GM23338 (cell line): ENCODE measurements around the gene FGFBP1. TPM values are rescaled to one million over a fixed set of nuclear protein-coding genes. Genes with fewer than 3 reads are reported as not detected.

Source experiments
- ATAC-seq: fragments of 200-7000 bp; cut with Tn5 transposase; 3 replicates; pipeline ENCODE4 v1.9.1; 2020
- DNase-seq: peaks from one replicate; pipeline ENCODE4 v3.0.0-alpha.2; 2015; ENCODE audit warnings: low spot score
- H2AFZ ChIP-seq: fragments of 200-600 bp; sonication (generic); 2 replicates; pipeline ENCODE4 v1.8.0; 2016; ENCODE audit warnings: antibody characterized with exemption, mild to moderate bottlenecking, moderate library complexity
- H3F3A ChIP-seq: fragments of 200-600 bp; sonication (generic); replicated peaks from 2 replicates; pipeline ENCODE4 v1.8.0; 2017; ENCODE audit warnings: antibody characterized with exemption, mixed run types, low read depth
- H3K27ac ChIP-seq: fragments of 200-600 bp; sonication (generic); 2 replicates; pipeline ENCODE4 v1.6.1; 2016; ENCODE audit warnings: low read depth
- H3K27me3 ChIP-seq: fragments of 200-600 bp; sonication (generic); 2 replicates; pipeline ENCODE4 v1.8.0; 2016; ENCODE audit warnings: mild to moderate bottlenecking, mixed run types, moderate library complexity; ENCODE audit not compliant: insufficient read depth
- H3K36me3 ChIP-seq: fragments of 200-600 bp; sonication (generic); 2 replicates; pipeline ENCODE4 v1.8.0; 2016; ENCODE audit warnings: mild to moderate bottlenecking; ENCODE audit not compliant: insufficient read depth
- H3K4me1 ChIP-seq: fragments of 200-600 bp; sonication (generic); 2 replicates; pipeline ENCODE4 v1.8.0; 2016; ENCODE audit warnings: mild to moderate bottlenecking, moderate library complexity; ENCODE audit not compliant: insufficient read depth
- H3K4me2 ChIP-seq: fragments of 200-600 bp; sonication (generic); 2 replicates; pipeline ENCODE4 v1.7.1; 2017; ENCODE audit warnings: mixed run types
- H3K4me3 ChIP-seq: fragments of 200-600 bp; sonication (generic); 2 replicates; pipeline ENCODE4 v1.6.1; 2016; ENCODE audit warnings: mixed run types
- H3K79me2 ChIP-seq: fragments of 200-600 bp; sonication (generic); replicated peaks from 2 replicates; pipeline ENCODE4 v1.8.0; 2017; ENCODE audit warnings: mild to moderate bottlenecking; ENCODE audit not compliant: insufficient read depth
- H3K9me2 ChIP-seq: fragments of 200-600 bp; sonication (generic); 2 replicates; pipeline ENCODE4 v1.8.0; 2017; ENCODE audit not compliant: insufficient read depth
- H4K20me1 ChIP-seq: fragments of 200-600 bp; sonication (generic); replicated peaks from 2 replicates; pipeline ENCODE4 v1.8.0; 2017; ENCODE audit warnings: mild to moderate bottlenecking; ENCODE audit not compliant: insufficient read depth
- H3K27ac Mint-ChIP-seq: 2 replicates; pipeline ENCODE4 v1.8.0; 2020; ENCODE audit warnings: inconsistent platforms, mild to moderate bottlenecking, moderate library complexity, mixed read lengths
- H3K27me3 Mint-ChIP-seq: 3 replicates; pipeline ENCODE4 v1.8.0; 2022; ENCODE audit warnings: low read depth, mild to moderate bottlenecking, moderate library complexity, mixed read lengths, inconsistent platforms; ENCODE audit not compliant: insufficient read depth, poor library complexity
- H3K36me3 Mint-ChIP-seq: 3 replicates; pipeline ENCODE4 v1.8.0; 2021; ENCODE audit warnings: low read depth, mild to moderate bottlenecking, inconsistent platforms, moderate library complexity, mixed read lengths
- H3K4me1 Mint-ChIP-seq: 3 replicates; pipeline ENCODE4 v1.8.0; 2020; ENCODE audit warnings: mild to moderate bottlenecking, inconsistent platforms, mixed read lengths
- H3K4me3 Mint-ChIP-seq: 3 replicates; pipeline ENCODE4 v1.8.0; 2021; ENCODE audit warnings: moderate library complexity, mild to moderate bottlenecking, inconsistent platforms, mixed read lengths
- H3K9me3 Mint-ChIP-seq: 3 replicates; pipeline ENCODE4 v1.8.0; 2020; ENCODE audit warnings: moderate library complexity, mild to moderate bottlenecking, inconsistent platforms, mixed read lengths
- EZH2 ChIP-seq: fragments of 200-600 bp; sonication (generic); IDR thresholded peaks from one replicate; pipeline ENCODE4 v1.8.0; 2017; ENCODE audit warnings: antibody characterized with exemption, mild to moderate bottlenecking, low read depth; ENCODE audit not compliant: unreplicated experiment
- JUNB ChIP-seq: IDR thresholded peaks from one replicate; pipeline ENCODE4 v1.6.1; 2016; ENCODE audit warnings: antibody characterized with exemption; ENCODE audit not compliant: unreplicated experiment
- POLR2AphosphoS5 ChIP-seq: IDR thresholded peaks from 2 replicates; pipeline ENCODE4 v1.6.1; 2016; ENCODE audit warnings: antibody characterized with exemption, low read depth
- REST ChIP-seq: IDR thresholded peaks from one replicate; pipeline ENCODE4 v1.6.1; 2018; ENCODE audit warnings: antibody characterized with exemption; ENCODE audit not compliant: unreplicated experiment
- STAT1 ChIP-seq: IDR thresholded peaks from one replicate; pipeline ENCODE4 v1.6.1; 2016; ENCODE audit warnings: antibody characterized with exemption; ENCODE audit not compliant: unreplicated experiment
- ZNF114 ChIP-seq: fragments of 250-450 bp; sonication (Bioruptor Pico); IDR thresholded peaks from 2 replicates; pipeline ENCODE4 v1.5.0; 2020; ENCODE audit warnings: mild to moderate bottlenecking, moderate library complexity
- ZNF462 ChIP-seq: fragments of 250-450 bp; sonication (Bioruptor Pico); IDR thresholded peaks from 2 replicates; pipeline ENCODE4 v1.5.0; 2020; ENCODE audit warnings: mild to moderate bottlenecking, moderate library complexity
- polyA plus RNA-seq: library from polyadenylated mRNA; unstranded; fragments of >200 nt; fragmentation: Nextera tagmentation; extraction: Ambion mirVana; gene quantifications from 2 replicates; pipeline ENCODE4 v1.2.1, GENCODE V29; 2016
- total RNA-seq: library from RNA; depleted of rRNA; stranded (reverse); fragments of >200 nt; shearing (Covaris generic); gene quantifications from 2 replicates; pipeline ENCODE4 v1.2.3, GENCODE V29; 2014

The FGFBP1 gene
- total and polyA plus RNA-seq, 2 experiments from 2014 or later, result 0.15 TPM; not detected in 1

GRCh38 chr4:15899511-15899910 is 39.0 kb downstream of the FGFBP1 start (continued):
- no peak for TF ChIP-seq ZNF462 (CRISPR knock-in tag)
- TF ChIP-seq REST, result no peak
- no peak for TF ChIP-seq JUNB
- TF ChIP-seq EZH2, result no peak
- TF ChIP-seq ZNF114 (CRISPR knock-in tag), result no peak

- H2AFZ ChIP-seq, result no peak overlapping the region
- H3K36me3 Mint-ChIP-seq, result no peaks in the 10 kb centered on the region
- H3F3A ChIP-seq, result no peaks in the 10 kb centered on the region
- no peak overlapping the region for H3K27ac Mint-ChIP-seq
- H3K4me2 ChIP-seq, result no peak overlapping the region
- H3K4me1 ChIP-seq, result no peaks in the 10 kb centered on the region
- peaks cover 3% of the 10 kb centered on the region; the same call in 1 of the 3 replicates for H3K9me3 Mint-ChIP-seq
- no peak overlapping the region for H3K4me3 Mint-ChIP-seq
- H3K9me2 ChIP-seq, result peaks cover 23% of the 10 kb centered on the region
- ATAC-seq (no peak), DNase-seq (no peak)
- no peaks in the 10 kb centered on the region for H3K4me1 Mint-ChIP-seq
- no peaks in the 10 kb centered on the region for H3K27me3 Mint-ChIP-seq
- H3K79me2 ChIP-seq, result no peaks in the 10 kb centered on the region
- no peak overlapping the region for H3K27ac ChIP-seq
- H3K27me3 ChIP-seq, result no peaks in the 10 kb centered on the region
- no peak overlapping the region for H3K4me3 ChIP-seq
- H3K36me3 ChIP-seq, result no peaks in the 10 kb centered on the region
- no peaks in the 10 kb centered on the region for H4K20me1 ChIP-seq
- TF ChIP-seq STAT1, result no peak
- no peak for TF ChIP-seq ZNF462 (CRISPR knock-in tag)
- TF ChIP-seq POLR2AphosphoS5, result no peak
Observed at GRCh38 chr4:15898902-15899301, 39.6 kb downstream of the FGFBP1 start.
